NCI-H2029 (cell line): Measurements from ENCODE around the gene TNS3.

Source experiments
- DNase-seq: peaks from one replicate; lab custom pipeline; 2025; lab: John Stamatoyannopoulos, UW

The TNS3 gene

DNA sequence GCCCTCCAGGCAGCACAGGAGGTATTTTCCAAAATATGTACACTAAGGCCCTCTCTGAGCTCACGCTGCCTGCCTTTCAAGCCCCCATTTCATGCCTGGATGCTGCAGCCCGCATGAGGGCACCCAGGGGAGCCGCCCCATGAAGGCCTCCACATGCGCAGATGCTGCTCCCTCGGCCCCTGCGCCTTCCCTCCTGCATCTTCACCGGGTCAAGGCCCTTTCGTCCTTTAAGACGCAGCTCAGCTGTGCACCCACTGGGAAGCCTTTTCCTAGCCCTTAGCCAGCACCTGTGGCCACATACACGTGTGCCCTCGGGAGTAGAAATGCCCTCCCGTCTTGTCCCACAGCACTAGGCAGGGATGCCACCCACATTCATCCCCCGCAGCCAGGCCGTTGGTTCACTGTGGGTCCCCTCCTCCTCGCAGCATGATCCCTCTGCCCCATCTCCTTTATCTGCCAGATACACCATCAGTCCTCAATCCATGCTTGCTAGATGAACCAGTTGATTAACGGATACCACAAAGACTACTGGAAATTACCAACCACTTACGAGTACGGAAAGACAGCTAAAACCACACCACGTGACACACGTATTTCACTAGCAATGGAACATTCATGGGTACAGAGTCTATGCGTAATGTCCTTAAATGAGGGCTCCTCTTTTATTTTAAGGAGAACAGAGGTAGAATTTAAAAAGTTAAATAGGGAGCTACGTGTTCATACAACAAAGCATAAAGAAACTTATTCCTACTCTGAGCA lies 278.0 kb downstream of the TNS3 start:
- no peak for DNase-seq

- DNase-seq: no peak
Measured at GRCh38 chr7:47303014-47303694, 278.8 kb downstream of the TNS3 start.

GRCh38 chr7:47302560-47302959 lies 279.4 kb downstream of the TNS3 start:
- no peak for DNase-seq

- DNase-seq: no peak
Measured at GRCh38 chr7:47301657-47302295, 280.1 kb downstream of the TNS3 start.

DNA sequence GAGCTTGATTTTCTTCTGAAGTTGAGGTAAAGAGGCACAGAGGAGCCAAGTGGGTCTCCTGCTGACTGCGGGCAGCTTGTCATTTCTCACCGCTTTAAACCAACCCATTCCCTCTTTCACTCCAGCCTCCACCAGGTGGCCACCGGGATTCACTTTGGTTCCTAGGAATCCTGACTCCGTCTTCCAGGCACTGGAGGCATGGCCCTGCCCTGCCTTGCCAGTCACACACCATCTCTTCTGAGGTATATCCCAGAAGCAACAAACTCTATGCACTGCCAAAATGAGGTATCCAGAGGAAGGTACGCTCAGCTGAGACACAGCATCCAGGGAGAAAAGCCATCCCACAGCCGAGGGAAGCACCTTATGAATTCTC lies 280.8 kb downstream of the TNS3 start:
- no peak for DNase-seq

DNA sequence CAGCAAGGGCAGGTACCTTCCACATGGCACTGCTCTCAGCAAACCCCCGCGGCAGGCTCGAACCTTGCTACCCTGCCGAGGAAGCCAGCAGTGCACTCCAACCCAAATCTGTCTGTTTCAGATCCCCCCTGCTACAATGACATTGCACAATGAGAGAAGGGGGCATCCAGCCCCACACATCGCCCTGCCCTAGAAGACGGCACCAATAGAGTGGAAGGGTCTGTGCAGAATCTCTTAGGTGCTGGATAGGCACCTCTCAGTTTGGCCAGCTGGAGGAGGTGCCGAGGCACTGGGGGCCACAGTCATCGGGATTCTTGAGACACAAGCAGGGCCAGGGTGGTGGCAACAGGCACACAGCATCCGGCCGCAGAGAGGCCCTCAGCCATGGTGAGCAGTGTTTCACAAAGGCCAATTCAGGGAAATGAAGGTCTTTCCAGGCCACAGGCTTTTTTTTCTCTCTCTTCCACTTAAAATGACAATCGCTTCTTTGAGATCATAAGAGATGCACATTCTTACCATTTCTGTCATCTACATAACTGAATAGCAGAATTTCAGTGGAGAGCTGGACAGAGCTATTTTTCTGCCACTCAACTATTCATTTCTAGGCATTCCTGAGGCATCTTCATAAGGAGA lies 281.3 kb downstream of the TNS3 start:
- no peak for DNase-seq

DNA sequence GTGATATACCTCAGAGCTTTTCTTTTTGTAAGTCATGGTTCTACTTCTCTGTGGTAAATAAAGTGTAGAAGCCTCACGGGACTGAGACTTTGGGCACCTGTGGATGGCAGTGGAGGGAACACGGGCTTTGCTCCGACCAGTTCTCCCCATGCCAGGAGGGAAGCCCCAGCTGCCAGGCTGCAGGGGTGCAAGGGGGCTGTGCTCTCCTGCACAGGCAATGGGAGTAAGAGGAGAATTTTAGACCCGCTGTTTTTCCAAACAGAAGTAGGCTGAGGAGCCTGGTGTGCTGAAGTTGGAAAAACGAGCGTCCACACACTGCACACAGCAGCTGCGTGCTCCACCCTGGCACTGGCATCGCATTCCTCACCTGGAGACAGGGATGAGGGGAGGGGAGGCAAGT lies 282.4 kb downstream of the TNS3 start:
- DNase-seq: no peak

DNA sequence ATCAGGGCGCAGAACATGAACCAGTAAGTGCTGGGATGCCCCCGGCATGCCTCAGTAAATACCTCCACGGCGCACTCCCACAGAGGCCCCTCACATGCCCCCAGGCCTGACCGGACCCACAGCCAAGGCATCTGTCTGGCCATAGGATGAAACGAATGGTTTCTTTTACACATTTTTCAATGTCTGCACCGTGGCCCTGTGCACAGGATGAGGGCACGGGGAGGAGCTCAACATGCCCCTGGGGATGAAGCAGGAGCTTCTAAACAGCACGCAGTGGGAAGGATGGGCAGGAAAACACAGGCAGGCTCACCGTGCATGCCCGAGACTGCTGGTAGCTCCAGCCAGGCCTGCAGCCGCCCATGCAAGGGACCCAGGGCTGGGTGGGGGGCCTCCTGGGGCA lies 283.3 kb downstream of the TNS3 start:
- no peak for DNase-seq

DNA sequence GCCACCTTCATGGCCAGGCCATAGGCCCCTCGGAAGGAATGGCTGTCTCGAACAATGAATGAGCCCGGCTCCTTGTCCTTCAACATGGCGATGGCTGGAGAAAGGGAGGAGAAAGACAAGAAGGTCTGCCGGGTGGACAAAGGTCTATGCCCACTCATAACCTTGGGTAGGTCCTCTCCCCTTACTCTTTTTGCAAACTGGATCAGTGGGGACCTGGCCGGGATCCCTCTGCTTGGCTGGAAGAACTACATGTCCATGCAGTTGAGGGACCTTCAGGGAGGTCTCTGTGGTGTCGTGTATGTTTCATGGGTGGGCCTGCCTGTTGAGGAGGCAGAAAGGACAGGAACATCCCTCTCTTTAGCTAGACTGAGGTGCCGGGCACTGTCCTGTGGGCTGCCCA lies 284.8 kb downstream of the TNS3 start:
- DNase-seq: no peak

- DNase-seq: no peak
Measured at GRCh38 chr7:47295606-47296005, 286.3 kb downstream of the TNS3 start.

GRCh38 chr7:47294556-47295222 lies 287.2 kb downstream of the TNS3 start:
- DNase-seq: no peak

GRCh38 chr7:47293884-47294555 lies 287.9 kb downstream of the TNS3 start:
- no peak for DNase-seq

GRCh38 chr7:47292832-47293309 lies 289.0 kb downstream of the TNS3 start:
- DNase-seq: no peak

GRCh38 chr7:47291461-47292081 lies 290.3 kb downstream of the TNS3 start:
- DNase-seq: no peak

GRCh38 chr7:47290867-47291266 lies 291.0 kb downstream of the TNS3 start:
- no peak for DNase-seq

DNA sequence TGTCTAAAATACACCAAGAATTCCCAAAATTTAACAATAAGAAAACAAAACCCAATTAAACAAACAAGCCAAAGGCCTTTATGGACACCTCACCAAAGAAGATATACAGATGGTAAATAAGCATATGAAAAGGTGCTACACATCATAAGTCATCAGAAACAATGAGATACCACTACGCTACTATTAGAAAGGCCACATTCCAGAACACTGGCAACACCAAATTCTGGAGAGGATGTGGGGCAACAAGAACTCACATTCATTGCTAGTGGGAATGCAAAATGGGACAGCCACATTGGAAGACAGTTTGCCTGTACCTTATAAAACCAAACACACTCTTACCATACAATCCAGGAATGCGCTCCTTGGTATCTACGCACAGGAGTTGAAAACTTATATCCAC lies 291.4 kb downstream of the TNS3 start:
- no peak for DNase-seq

GRCh38 chr7:47288060-47288459 lies 293.9 kb downstream of the TNS3 start:
- DNase-seq: no peak

DNA sequence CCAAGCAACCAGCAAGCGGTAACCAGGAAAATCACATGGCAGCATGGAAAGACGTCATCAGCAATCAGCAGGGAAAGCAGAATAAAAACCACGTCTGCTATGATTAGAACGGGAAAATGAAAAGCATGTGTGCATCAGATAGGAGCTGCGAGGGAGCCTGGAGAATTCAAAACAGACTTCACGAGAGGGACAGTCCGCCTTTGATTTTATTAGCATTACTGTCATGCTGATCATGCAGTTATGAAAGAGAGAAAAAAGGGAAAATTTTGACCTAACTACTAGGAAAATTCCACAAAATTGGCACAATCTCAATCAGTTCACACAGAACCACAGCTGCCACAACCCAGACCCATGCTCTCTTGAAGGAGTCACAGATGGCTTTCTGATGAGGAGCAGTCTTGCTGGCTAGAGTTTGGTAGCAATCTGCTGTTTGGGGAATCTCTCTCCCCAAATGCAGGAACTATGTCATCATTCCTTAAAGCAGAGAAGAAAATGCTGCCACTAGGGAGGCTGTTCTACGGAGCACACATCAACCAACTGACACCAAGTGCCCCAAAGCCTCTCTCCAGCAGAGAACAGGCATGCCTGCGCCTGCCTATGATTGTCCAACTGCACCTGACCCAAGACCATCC lies 295.9 kb downstream of the TNS3 start:
- DNase-seq: no peak

DNA sequence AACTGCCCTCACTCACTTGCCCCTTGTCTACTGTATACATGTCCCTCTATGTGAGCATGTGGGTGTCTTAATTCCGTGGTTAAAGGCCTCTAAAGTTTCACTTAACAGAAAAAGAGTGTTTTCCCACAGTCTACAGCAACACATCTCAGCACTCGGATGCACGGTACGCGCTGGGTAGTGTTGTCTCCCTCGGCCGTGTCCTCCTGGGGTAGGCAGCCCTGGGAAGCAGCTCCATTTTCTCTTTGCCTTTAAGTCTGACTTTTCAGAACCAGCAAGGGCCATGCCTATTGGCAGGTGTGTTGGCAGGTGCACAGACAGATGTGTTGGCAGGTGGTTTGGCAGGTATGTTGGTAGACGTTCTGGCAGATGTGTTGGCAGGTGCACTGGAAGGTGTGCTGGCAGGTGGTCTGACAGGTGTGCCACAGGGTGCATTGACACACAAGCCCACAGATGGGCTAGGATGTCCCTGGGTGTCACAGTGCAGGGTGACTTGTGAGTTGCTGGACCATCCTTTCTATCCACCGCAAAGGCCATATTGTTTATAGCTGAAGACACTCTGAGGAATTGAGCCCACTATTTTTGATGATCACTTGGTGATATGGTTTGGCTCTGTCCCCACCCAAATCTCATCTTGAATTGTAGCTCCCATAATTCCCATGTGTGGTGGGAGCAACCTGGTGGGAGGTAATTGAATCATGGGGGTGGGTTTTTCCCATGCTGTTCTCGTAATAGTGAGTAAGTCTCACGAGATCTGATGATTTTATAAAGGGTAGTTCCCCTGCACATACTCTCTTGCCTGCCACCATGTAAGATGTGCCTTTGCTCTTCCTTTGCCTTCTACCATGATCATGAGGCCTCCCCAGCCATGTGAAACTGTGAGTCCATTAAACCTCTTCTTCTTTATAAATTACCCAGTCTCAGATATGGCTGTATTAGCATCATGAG lies 296.9 kb downstream of the TNS3 start:
- no peak for DNase-seq
